Stimulated activated CD4-positive, alpha-beta T cell treated with anti-CD3 and anti-CD28 coated beads, Interleukin-2, amount 100 ng/mL, for 24 hours (primary cell): ENCODE results near the gene PLGRKT.
"Not testable (repeated sequence)": the region's sequence is repeated elsewhere in the genome, so short reads cannot be mapped to it uniquely, and the experiment has no call there.

ENCODE experiments used
- DNase-seq, 2 donors: peaks; one replicate each; pipeline ENCODE4 v3.0.0-alpha.2; 2020

Gene PLGRKT

DNA sequence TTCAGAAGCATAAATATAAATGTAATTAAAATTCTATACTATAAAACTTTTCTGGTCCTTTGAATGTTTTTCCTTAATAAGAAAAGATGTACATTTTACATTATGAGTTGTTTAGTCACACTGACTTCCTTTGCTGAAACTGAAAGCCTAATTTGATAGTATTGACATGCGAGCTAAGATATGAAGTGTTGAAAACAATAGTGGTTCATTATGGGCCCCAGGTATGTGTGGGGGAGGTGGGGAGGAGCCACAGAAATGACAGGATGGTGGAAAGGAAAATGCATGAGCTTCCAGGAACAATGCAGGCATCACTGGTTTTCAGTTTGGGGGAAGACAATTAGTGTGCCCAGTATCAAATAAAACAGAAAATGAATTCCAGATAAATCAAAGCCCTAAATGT lies 62.6 kb downstream of the PLGRKT start:
- peak; percentile 28 to 37 for DNase-seq

DNA sequence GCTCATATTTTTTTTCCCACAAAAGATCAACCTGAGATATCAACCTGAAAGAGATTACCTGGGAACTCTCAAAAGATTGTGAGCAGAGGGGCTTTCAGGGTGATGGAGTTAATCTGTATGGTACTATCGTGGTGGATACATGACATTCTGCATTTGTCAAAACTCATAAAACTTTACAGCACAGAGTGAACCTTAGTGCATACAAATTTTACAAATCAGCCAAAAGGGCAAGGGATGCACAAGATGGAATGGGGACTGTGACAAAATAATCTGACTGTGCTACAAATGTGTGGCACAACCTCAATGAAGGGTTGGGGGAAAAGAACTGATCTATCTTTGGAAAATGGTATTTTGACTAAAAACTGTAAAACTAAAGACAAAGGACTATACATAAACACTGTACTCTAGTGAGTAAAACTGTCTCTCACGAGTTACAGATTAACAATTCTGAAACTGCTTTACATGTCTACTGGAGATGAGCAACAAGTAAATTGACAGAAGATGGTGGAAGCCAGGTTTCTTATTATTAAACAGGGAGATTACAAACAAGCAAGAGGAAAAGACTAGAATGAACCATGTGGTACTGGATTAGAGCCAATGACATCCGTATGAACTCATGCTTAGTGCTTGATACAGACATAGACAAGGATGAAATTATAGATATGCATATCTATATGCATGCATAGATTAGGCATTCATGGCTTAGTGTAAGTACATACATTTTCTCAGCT lies 73.3 kb downstream of the PLGRKT start:
- DNase-seq = no peak

DNA sequence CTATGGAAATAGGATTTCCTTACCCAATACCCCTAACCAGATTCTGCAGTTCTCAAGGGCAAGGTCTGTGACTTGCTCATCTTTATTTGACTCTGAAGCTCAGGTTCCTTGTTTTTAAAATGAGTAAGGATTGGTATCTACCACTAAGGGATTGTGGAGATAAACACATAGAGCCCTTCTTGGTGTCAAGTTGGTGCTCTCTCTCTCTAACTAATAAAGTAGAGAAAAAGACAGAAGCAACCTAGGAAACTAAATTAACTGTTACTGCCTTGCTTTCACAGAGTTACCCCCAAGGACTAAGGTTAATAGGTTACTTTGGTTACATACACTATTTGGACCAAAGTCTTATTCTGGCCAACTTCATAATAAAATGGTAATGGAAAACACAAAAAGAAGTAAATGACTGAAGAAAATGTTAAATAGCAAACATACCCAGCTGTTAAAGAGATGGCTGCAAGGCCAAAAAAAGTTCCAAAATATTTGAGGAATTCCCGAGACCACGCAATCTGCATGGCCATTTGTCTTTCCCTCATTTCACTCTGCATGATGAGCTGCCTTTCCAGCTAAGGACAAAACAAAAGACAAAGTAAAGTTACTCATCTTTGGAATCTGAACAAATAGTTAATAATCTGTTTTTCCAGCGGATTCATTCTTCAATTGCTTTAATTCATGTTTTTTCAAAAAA lies 76.3 kb downstream of the PLGRKT start:
- DNase-seq = no peak

DNA sequence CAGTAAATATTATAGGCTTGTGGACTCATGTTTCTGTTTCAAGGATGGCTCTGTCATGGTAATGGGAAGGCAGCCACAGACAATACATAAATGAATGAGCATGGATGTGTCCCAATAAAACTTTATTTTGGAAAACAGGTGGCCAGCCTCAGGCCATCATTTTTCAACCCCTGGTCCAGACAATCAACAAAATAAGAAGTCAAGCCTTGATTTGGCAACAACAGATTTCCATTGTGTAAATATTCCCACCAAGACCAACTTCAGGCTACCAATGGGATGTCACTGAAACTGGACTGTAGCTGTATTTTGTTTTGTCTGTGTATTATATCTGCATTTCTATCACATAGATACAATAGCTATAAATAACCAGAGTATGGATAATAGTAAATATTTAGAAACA lies 77.4 kb downstream of the PLGRKT start:
- no peak for DNase-seq

DNA sequence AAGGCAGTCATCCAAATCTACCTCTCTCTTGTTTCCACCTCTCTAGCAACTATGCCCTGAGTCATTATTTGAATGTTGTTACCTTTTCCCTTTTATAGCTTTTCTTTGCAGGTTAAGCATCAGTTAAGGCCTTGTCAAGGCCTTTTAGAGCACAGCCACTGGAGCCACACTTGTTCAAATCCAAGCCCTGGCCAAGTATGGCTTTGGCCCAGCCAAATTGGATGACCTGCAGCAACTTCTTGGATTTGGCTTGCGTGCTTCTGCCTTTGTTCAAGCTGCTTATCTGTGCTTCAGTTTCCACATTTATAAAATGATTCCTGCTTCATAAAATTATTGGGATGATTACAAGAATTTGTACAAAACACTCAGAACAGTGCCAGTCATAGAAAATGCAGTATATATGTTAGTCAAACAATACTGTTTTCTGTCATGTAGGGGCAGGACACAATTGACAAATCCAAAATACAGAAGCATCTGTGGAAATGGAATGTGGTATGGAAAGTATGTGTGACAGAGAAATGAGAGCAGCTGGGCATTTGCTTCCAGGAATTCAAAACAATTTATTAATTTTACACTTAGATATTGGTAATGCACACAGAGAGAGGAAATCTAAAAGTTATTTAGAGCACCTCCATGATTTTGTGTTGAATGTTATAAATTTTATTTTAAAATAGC lies 80.2 kb downstream of the PLGRKT start:
- DNase-seq = no peak

DNA sequence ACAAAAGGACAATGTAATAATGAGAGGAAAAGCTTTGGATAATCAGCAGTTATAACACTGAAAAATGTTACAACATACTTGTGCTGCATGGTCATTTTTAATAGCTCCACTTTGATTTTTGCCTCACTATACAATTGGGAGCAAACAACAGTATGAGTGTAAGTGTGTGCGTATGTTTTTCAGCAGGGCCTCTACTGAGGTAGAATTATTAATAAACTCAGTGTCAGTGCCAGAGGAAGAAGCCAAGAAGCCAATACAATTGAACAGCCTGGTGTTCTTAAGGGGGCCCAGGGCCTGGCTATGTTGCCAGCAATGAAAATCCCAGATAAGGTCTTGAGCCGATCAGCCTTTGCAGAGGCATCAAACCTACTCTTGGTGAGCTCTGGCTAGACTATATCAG lies 81.9 kb downstream of the PLGRKT start:
- DNase-seq = no peak

DNA sequence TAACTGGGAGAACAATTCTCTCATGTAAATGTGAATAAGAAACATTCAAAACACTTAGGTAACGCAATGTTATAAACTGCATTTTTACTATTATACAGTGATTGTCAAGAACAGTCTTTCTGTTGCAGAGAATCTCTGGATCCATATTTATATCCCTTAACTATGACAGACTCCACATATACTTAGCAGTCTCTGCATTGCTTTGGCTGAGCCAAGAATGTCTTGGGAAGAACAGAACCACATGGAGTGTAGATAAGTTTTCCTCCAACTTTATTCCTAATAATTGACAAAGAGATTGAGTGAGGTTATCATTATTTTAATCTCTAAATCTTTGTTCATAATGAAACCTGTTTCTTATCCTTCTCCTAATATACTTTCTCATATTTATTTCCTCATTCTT lies 82.5 kb downstream of the PLGRKT start:
- no peak for DNase-seq

DNA sequence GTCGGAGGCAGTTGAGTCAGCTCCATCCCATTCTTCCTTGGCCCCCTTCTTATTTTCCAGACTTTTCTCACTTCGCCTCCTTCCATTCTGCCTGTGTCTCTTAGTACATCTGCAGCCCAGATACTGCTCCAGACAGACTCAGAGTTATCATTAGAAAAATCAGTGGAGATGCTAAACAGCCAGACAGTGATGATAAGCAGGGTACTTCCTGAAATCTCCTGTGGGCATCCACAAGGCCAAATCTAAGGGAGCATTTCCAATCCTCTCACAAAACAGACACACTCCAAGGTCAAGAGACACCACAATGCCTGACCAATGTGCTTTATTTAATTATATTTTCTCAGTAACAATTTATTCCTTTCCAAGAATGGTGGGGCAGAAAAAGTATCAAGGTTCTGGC lies 83.5 kb downstream of the PLGRKT start:
- DNase-seq = no peak

DNA sequence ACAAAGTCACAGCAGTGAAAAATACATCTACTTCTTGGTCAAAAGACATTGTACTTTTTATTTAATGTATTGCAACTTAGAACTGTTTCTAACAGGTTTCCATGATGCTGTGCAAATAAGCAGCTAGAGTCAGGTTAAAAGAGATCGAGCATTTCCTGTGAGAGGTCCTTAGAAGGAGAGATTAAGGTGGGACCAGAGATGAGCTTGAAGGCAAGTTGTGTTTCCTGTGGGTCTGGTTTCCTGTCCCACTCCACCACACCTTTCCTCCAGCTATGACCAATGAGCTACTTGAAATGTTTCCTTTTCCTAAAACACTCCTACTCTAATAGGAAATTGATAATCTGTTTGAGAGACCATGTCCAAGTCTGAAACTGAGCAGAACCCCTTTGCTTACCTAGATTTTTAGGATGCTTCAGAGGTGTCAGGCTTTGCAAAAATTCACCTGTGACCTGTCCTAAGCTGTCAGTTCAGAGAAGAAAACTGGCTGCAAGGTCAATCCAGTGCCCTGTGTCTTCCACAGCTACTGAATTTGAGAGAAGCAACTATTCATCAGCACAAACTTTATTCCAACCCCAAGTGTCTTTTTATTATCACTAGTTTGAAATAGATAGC lies 85.0 kb downstream of the PLGRKT start:
- no peak for DNase-seq

DNA sequence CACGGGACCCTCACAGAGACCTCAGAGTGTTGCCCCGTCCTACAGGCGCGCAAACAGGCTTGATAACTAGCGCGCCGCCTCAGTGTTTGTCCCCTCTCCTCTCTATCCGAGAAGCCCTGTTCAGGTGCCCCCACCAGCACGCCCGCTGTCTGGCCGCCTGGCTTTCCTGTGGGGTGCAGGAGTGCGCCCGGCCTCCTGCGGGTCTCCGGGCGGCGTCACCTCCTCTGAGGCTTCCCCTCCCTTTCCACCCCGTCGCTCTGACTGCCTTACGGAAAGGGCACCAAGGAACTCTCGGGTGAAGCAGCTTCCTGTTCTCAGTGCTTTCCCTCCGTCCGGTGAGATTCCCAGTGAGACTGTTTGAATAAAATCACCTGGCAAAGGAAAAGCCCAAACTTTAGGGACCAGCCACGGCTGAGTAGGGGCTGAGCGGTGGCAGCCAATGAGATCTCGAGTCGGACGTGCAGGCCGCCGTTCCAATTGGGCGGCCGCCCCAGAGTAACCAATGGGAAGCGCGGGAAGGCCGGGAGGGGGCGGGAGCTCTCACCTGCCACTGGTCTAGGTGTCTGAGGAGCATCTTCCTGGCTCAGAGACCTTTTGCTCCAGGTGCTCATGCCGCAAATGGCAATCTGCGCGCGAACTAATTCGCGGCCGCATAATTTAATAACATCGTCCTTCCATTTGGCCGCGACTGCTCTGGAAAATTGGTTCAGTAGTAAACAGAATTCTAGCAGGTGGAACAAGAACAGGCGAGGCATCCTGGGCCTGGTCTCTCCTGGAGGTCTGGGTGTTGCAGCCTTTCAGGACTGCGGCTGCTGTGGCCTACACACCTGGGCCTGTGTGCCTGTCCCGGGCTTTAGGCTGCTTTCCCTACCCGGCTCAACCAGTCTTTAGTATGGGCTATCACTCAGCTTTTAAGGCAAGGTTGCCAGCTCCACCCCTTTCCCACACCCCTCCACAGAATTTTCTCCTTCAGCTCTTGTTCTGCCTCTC lies 98.4 kb downstream of the PLGRKT start, which contains the start of gene RLN1:
Gene RLN1, minus strand, starts transcription at position 885 of the 990 bp plus-strand sequence. Its CDS starts 130 bp downstream, at position 755.
- DNase-seq = peak; percentile 10 to 20

DNA sequence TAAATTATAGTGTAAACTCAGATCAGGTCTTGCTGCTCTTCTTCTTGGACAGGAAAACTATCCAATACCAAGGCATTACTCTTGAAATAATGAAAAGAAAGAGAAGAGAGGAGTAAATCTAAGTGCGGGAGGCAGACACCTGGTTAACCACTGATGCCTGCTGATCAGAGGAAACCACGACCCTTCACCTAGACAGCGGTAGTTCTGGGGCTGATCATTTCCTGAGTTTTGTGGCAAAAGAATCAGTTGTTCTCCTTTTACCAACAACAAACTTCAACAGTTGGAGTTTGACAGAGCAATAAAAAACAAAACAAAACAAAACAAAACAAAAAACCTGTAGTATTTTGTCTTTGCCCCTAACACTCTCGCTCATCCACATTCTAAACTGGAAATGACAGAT lies 101.0 kb downstream of the PLGRKT start:
- no peak for DNase-seq

DNA sequence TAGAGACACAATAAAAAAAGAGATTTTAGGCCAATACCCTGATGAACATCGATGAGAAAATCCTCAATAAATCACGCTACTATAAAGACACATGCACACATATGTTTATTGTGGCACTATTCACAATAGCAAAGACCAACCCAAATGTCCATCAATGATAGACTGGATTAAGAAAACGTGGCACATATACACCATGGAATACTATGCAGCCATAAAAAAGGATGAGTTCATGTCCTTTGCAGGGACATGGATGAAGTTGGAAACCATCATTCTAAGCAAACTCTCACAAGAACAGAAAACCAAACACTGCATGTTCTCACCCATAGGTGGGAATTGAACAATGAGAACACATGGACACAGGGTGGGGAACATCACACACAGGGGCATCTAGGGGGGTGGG lies 106.4 kb downstream of the PLGRKT start:
- not testable (repeated sequence) for DNase-seq

DNA sequence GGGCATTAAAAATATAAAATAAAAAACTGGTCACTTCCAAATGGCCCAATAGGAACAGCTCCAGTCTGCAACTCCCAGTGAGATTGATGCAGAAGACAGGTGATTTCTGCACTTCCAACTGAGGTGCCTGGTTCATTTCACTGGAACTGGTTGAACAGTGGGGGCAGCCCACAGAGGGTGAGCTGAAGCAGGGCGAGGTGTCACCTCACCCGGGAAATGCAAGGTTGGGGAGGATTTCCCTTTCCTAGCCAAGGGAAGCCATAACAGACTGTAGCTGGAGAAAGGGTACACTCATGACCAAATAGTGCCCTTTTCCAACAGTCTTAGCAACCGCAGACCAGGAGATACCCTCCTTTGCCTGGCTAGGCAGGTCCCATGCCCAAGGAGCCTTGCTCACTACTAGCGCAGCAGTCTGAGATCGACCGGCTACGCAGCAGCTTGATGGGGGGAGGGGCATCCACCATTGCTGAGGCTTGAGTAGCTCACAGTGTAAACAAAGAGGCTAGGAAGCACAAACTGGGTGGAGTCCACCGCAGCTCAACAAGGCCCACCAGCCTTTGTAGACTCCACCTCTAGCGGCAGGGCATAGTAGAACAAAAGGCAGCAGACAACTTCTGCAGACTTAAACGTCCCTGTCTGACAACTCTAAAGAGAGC lies 110.7 kb downstream of the PLGRKT start:
- DNase-seq = no peak

DNA sequence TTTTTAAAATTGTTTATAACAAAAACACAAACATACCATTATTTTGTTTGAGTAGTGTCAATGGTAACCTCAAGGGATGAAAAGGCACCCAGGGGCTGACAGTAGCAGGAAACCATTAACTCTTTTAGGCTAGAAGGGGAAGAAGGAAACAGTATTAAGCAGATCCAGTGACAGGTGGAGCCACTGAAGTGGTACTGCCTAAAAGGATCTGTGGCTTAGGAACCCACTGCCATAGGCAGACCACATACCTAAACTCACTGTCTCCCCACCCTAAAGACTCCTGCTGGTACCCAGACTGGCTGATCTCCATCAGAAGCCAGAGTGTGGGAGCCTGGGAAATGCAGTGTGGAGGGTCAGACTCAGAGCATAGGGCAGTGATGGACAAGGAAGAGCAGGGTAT lies 111.5 kb downstream of the PLGRKT start:
- no peak for DNase-seq

DNA sequence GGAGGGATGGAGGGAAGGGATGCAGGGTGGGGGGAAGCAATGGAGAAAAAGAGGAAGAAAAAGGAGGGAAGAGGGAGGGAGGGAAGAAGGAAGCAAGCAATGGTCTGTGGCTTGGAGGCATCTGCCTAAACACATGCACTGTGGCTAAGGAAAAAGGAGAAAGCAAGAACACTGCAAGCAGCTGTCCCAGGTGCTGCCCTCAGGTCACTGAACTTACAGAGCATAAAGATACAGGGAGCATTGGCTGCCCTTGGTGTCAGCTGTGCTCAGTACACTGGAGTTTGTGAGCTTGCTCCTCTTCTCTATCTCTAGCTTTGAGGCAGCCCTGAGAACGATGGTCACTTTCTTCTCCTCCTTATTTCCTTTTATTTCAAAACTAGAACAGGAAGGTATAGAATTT lies 116.1 kb downstream of the PLGRKT start:
- DNase-seq = not testable (repeated sequence)

DNA sequence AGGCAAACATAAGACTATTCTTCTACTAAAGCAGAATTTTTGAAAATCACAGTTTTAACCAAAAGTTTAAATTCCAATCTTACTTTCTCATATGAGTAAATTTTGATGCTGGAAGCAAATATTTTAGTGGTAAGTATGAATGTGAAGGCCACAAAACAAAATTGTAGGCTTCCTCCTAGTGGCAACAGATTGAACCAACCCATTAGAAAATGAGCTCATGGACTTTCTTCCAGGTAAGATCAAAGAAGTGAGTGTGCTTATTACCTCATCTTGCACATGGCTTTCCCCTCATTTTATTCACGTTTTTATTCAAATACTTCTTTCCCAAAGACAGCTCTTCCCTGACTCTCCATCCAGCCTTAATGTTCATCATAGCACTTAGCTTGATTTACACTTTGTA lies 116.7 kb downstream of the PLGRKT start:
- DNase-seq = no peak

DNA sequence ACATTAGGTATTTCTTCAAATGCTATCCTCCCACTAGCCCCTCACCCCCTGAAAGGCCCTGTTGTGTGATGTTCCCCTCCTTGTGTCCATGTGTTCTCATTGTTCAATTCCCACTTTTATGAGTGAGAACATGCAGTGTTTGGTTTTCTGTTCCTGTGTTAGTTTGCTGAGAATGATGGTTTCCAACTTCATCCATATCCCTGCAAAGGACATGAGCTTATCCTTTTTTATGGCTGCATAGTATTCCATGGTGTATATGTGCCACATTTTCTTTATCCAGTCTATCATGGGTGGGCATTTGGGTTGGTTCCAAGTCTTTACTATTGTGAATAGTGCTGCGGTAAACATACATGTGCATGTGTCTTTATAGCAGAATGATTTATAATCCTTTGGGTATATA lies 121.3 kb downstream of the PLGRKT start:
- DNase-seq = not testable (repeated sequence)

DNA sequence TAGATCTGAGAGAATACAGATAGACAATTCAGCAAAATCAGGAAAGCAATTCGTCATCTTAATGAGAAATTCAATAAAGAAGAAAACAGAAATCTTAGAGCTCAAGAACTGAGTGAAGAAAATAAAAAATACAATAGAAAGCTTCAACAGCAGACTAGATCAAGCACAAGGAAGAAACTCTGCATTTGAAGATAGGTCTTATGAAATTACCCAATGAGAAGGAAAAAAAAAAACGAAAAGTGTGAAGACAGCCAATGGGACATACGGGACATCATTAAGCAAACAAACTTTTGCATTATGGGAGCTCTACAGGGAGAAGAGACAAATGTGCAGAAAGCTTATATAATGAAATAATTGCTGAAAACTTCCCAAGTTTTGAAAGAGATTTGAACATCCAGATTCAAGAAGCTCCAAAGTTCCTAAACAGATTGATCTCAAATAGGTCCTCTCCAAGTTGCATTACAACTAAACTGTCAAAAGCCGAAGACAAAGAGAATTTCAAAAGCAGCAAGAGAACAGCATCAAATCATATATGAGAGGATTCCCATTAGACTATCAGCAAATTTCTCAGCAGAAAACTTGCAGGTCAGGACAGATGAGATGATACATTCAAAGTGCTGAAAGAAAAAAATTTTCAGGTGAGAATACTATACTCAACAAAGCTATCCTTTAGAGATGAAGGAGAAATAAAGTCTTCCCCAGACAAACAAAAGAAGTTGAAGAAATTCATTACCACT lies 122.4 kb downstream of the PLGRKT start:
- no peak for DNase-seq

DNA sequence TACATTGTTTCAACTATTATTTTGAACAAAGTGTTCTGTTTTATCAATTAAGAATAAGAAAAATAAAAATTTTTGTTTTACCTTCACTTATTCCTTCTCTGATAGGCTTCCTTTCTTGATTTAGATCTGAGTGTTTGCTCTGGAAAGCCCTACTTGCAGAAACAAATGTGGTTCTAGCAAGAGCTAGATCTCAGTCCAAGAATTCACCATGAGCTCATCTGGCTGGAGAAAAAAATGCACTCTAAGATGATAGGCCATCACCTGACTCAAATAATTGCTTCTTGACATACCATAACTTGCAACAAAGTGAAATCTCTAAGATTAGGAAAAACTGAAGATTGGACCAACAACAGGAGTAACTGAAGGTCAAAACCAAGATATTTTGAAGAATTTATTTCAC lies 126.9 kb downstream of the PLGRKT start:
- DNase-seq = no peak
